NCI-H1092 (cell line): ENCODE measurements around the gene ERFL.
"Not testable (repeated sequence)": the region's sequence is repeated elsewhere in the genome, so short reads cannot be mapped to it uniquely, and the experiment has no call there.

ENCODE experiments used
- DNase-seq: peaks from one replicate; lab custom pipeline; 2025; lab: John Stamatoyannopoulos, UW

Gene ERFL

GRCh38 chr19:41877916-41878905 lies 50.0 kb downstream of the ERFL start:
- DNase-seq, result no peak

- DNase-seq, result no peak
Observed at GRCh38 chr19:41876847-41877832, 51.1 kb downstream of the ERFL start, which contains the start of gene CD79A. CD79A (plus strand) TSS chr19:41877279; CDS start chr19:41877305, 26 bp downstream.

DNA sequence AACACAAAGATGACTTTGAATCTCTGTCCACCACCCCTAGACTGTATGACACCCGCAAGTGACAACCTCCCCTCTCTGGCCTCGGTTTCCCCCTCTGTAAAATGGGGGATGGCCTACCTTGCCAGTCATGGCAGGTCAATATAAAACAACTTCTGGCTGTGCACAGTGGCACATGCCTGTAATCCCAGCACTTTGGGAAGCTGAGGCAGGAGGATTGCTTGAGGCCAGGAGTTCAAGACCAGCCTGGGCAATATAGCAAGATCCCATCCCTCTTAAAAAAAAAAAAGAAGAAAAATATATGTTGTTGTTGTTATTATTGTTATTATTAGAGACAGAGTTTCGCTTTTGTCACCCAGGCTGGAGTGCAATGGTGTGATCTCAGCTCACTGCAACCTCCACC lies 52.3 kb downstream of the ERFL start:
- not testable (repeated sequence) for DNase-seq

- no peak for DNase-seq
Observed at GRCh38 chr19:41872775-41873647, 55.2 kb downstream of the ERFL start.

DNA sequence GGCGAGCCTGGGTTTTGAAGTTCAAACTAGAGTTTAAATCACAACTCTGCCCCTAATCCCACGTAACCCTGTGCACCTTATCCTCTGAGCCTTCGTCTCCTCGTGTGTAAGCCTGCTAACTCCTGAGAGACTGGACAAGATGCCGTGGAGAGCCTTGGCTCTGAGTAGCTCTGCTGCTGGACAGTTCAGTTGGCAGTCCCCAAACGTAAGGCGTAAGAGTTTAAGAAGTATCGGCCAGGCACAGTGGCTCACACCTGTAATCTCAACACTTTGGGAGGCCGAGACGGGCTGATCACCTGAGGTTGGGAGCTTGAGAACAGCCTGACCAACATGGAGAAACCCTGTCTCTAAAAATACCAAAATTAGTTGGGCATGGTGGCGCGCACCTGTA lies 55.9 kb downstream of the ERFL start:
- no peak for DNase-seq

- no peak for DNase-seq
Observed at GRCh38 chr19:41871573-41872383, 56.5 kb downstream of the ERFL start.

- no peak for DNase-seq
Observed at GRCh38 chr19:41870401-41870873, 57.8 kb downstream of the ERFL start.

DNA sequence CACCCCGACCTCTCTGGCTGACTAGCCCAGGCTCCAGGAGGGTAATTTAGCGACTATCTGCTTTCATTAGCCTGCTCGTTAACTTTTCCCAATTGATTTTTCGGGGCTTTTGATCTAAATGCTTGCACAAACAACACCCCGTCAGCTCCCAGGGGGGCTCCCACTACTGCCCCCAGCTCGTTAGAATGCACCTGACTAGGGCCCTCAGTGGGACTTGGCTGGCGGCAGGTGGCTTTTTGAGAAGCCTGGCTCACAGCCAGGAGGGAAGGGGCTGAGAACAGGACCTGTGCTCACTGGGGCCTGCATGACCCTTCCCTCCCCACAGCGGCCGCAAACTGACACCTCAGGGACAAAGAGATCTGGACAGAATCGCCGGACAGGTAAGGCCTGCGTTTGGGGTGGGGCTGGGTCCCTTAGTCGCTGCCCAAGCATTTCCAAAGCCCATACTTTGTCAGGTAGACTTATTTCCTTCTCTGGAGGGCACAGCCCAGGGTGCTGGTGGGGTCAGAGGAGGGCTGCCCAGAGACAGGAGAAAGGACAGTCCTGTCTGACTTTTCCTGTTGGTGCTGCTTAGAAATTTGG lies 58.8 kb downstream of the ERFL start:
- no peak for DNase-seq

- no peak for DNase-seq
Observed at GRCh38 chr19:41868989-41869300, 59.3 kb downstream of the ERFL start.

DNA sequence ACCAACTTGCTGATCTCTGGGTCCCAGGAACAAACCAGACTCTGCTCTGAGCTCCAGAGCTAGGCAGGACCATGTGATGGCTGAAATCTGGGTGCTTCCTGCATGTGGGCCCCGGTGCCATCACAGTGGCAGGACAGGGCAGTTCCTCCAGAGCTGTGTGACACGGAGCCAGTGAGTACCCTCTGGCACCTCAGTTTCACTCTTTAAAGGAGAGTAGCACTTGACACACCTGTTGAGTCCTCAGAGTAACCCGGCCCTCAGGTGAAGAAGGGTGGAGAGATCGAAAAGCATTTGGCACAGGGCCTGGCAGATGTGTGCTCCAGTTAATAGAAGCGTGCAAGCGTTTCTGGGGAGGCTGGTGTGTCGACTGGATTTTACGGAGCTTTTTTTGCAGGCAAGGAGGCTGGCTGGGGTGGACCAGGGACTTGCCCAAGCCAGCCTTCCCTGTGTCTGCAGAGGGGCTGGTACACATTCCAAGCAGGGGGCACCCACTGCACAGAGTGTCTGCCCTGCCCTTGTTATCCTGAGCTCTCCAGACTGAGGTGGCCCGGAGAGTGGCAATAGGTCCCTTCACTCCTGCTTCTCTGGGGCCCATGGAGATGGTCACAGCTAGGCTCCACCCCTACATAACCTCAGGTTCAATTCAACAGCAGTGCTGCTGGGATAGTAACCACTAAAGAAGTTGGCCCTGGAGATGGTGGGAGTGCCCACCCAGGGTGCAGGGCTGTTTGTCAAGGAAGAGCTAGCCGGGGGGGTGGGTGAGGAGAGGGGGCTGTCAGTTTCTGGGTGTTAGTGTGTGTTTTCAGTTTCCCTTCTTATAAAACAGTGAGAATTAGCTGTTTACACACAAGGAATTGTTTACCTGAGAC lies 59.9 kb downstream of the ERFL start:
- DNase-seq, result no peak

- DNase-seq, result no peak
Observed at GRCh38 chr19:41866284-41866683, 62.0 kb downstream of the ERFL start.

- no peak for DNase-seq
Observed at GRCh38 chr19:41864374-41864773, 63.9 kb downstream of the ERFL start.

DNA sequence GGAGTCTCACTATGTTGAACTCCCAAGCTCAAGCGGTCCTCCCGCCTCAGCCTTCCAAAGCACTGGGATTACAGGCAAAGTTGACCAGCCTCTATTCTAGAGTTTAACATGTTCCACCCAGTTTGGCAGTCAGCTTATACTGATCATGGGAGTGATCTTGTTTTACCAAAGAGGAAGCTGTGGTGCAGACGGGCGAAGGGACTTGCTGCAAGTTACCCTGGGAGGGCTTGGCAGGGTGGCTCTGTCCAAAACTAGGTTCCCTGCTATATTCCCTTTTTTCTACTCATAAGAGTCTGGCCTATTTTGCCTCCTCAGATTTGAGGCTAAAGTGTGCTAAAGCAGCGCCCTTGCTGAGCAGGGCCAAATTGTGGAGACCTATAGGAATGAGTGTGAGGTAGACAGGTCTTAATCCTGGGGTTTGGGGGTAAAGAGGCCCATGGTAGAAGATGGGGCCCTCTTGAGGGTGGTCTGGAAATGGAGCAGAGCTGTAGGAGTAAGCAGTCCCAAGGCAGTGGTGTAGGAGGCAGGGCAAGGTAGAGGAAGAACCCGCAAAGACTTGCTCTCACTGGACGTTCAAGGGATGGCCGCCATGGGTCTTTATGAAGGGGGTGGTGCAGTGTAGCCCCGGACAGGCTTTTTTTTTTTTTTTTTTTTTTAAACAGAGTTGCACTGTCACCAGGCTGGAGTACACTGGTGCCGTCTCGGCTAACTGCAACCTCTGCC lies 64.9 kb downstream of the ERFL start:
- no peak for DNase-seq

- no peak for DNase-seq
Observed at GRCh38 chr19:41862445-41862986, 65.7 kb downstream of the ERFL start.

GRCh38 chr19:41861846-41862245 lies 66.4 kb downstream of the ERFL start:
- no peak for DNase-seq

DNA sequence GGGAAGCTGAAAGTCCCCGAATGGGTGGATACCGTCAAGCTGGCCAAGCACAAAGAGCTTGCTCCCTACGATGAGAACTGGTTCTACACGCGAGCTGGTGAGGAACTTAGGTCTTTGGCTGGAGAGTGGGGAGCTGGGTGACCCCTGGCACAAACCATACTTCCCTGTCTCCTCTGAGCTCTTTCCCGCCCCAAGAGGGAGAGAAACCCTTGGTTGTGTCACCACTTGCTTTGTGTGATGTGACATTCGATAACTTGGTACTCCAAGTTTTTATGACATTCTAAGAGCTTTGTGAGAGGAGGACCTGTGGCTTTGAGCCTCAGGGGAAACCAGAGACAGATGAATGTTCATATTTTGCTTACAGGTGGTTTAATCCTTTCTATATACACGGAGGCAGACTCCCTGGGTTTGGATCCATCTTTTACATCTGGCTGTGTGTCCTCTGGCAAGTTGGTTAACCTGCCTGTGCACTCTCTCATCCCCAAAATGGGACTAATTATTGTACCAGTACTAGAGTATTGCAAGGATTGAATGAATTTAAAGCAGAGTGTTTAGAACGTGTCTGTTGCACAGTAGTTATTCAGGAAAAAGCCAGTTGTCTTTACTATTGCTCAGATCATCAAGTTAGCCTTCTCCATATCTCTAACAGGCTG lies 67.0 kb downstream of the ERFL start:
- no peak for DNase-seq

GRCh38 chr19:41860419-41861115 lies 67.7 kb downstream of the ERFL start:
- DNase-seq, result no peak
